Measurements from ENCODE around the gene TNFRSF11A.

- TF ChIP-seq, protein P1, sequence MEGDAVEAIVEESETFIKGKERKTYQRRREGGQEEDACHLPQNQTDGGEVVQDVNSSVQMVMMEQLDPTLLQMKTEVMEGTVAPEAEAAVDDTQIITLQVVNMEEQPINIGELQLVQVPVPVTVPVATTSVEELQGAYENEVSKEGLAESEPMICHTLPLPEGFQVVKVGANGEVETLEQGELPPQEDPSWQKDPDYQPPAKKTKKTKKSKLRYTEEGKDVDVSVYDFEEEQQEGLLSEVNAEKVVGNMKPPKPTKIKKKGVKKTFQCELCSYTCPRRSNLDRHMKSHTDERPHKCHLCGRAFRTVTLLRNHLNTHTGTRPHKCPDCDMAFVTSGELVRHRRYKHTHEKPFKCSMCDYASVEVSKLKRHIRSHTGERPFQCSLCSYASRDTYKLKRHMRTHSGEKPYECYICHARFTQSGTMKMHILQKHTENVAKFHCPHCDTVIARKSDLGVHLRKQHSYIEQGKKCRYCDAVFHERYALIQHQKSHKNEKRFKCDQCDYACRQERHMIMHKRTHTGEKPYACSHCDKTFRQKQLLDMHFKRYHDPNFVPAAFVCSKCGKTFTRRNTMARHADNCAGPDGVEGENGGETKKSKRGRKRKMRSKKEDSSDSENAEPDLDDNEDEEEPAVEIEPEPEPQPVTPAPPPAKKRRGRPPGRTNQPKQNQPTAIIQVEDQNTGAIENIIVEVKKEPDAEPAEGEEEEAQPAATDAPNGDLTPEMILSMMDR (IDR thresholded peaks at IDR 0.05 in 2 of 3, conservative IDR thresholded peaks at IDR 0.05 in 1 of 3; ENCODE audit: borderline replicate concordance in 1 of 3, insufficient read depth in 1 of 3, low read depth in 2 of 3, low read length in 2 of 3) = no peak
- no peak for TF ChIP-seq POLR2A (IDR thresholded peaks at IDR 0.05; ENCODE audit: borderline replicate concordance, extremely low read depth, insufficient read depth, insufficient read length)
- TF ChIP-seq FOSL1 (IDR thresholded peaks at IDR 0.05; ENCODE audit: low read depth) = peak; percentile 71
- no peak for TF ChIP-seq ELF1 (IDR thresholded peaks at IDR 0.05; ENCODE audit: borderline replicate concordance, low read depth)
- no peak for TF ChIP-seq SIN3A (IDR thresholded peaks at IDR 0.05; ENCODE audit: low read depth)
- TF ChIP-seq CEBPB (IDR thresholded peaks at IDR 0.05; ENCODE audit: low read depth) = no peak
- no peak for TF ChIP-seq POLR2AphosphoS5 (IDR thresholded peaks at IDR 0.05; ENCODE audit: low read depth, low read length)
- TF ChIP-seq, protein P2, sequence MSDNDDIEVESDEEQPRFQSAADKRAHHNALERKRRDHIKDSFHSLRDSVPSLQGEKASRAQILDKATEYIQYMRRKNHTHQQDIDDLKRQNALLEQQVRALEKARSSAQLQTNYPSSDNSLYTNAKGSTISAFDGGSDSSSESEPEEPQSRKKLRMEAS (IDR thresholded peaks at IDR 0.05) = peak; percentile 10; the same call in 1 of the 2 replicates
- TF ChIP-seq JUND (IDR thresholded peaks at IDR 0.05) = peak; percentile 60
- no peak for TF ChIP-seq EGR1 (IDR thresholded peaks at IDR 0.05; ENCODE audit: low read depth)
Observed at GRCh38 chr18:62339106-62339988, 14.2 kb downstream of the TNFRSF11A start.

All from HCT116 (cell line).